GM23338 (cell line): ENCODE measurements around the gene CAND1.

ENCODE experiments used
- CREB1 ChIP-seq: fragments of 250-450 bp; sonication (Bioruptor Pico); IDR thresholded peaks from 2 replicates; pipeline ENCODE4 v1.5.0; 2020; ENCODE audit warnings: low read depth, mild to moderate bottlenecking, moderate library complexity
- CTCF ChIP-seq, 2 experiments: fragments of 200-600 bp in 1 of 2; sonication (generic) in 1 of 2; conservative IDR thresholded peaks; 2 replicates each; pipeline versions ENCODE4 v1.5.1 to v1.6.1; 2016 to 2017; ENCODE audit warnings: antibody characterized with exemption in 2 of 2, low read depth in 2 of 2, mild to moderate bottlenecking in 2 of 2, moderate library complexity in 1 of 2
- ETS1 ChIP-seq: IDR thresholded peaks from 2 replicates; pipeline ENCODE4 v1.6.1; 2016; ENCODE audit warnings: antibody characterized with exemption
- EZH2 ChIP-seq: fragments of 200-600 bp; sonication (generic); IDR thresholded peaks from one replicate; pipeline ENCODE4 v1.8.0; 2017; ENCODE audit warnings: antibody characterized with exemption, mild to moderate bottlenecking, low read depth; ENCODE audit not compliant: unreplicated experiment
- POLR2AphosphoS5 ChIP-seq: IDR thresholded peaks from 2 replicates; pipeline ENCODE4 v1.6.1; 2016; ENCODE audit warnings: antibody characterized with exemption, low read depth
- TF ChIP-seq, protein P1 (sequence below): IDR thresholded peaks from one replicate; pipeline ENCODE4 v1.6.1; 2018; ENCODE audit warnings: antibody characterized with exemption; ENCODE audit not compliant: unreplicated experiment
- TF ChIP-seq, protein P2 (sequence below): fragments of 250-450 bp; sonication (Bioruptor Pico); IDR thresholded peaks from 2 replicates; pipeline ENCODE4 v1.5.0; 2020; ENCODE audit warnings: mild to moderate bottlenecking, moderate library complexity

- TF ChIP-seq CTCF (conservative IDR thresholded peaks at IDR 0.05; ENCODE audit: low read depth in 2 of 2) (no peak), EZH2 (no peak), POLR2AphosphoS5 (no peak), ETS1 (no peak), CREB1 (CRISPR knock-in tag) (no peak)
- TF ChIP-seq, protein P1, sequence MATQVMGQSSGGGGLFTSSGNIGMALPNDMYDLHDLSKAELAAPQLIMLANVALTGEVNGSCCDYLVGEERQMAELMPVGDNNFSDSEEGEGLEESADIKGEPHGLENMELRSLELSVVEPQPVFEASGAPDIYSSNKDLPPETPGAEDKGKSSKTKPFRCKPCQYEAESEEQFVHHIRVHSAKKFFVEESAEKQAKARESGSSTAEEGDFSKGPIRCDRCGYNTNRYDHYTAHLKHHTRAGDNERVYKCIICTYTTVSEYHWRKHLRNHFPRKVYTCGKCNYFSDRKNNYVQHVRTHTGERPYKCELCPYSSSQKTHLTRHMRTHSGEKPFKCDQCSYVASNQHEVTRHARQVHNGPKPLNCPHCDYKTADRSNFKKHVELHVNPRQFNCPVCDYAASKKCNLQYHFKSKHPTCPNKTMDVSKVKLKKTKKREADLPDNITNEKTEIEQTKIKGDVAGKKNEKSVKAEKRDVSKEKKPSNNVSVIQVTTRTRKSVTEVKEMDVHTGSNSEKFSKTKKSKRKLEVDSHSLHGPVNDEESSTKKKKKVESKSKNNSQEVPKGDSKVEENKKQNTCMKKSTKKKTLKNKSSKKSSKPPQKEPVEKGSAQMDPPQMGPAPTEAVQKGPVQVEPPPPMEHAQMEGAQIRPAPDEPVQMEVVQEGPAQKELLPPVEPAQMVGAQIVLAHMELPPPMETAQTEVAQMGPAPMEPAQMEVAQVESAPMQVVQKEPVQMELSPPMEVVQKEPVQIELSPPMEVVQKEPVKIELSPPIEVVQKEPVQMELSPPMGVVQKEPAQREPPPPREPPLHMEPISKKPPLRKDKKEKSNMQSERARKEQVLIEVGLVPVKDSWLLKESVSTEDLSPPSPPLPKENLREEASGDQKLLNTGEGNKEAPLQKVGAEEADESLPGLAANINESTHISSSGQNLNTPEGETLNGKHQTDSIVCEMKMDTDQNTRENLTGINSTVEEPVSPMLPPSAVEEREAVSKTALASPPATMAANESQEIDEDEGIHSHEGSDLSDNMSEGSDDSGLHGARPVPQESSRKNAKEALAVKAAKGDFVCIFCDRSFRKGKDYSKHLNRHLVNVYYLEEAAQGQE, result no peak
- TF ChIP-seq, protein P2, sequence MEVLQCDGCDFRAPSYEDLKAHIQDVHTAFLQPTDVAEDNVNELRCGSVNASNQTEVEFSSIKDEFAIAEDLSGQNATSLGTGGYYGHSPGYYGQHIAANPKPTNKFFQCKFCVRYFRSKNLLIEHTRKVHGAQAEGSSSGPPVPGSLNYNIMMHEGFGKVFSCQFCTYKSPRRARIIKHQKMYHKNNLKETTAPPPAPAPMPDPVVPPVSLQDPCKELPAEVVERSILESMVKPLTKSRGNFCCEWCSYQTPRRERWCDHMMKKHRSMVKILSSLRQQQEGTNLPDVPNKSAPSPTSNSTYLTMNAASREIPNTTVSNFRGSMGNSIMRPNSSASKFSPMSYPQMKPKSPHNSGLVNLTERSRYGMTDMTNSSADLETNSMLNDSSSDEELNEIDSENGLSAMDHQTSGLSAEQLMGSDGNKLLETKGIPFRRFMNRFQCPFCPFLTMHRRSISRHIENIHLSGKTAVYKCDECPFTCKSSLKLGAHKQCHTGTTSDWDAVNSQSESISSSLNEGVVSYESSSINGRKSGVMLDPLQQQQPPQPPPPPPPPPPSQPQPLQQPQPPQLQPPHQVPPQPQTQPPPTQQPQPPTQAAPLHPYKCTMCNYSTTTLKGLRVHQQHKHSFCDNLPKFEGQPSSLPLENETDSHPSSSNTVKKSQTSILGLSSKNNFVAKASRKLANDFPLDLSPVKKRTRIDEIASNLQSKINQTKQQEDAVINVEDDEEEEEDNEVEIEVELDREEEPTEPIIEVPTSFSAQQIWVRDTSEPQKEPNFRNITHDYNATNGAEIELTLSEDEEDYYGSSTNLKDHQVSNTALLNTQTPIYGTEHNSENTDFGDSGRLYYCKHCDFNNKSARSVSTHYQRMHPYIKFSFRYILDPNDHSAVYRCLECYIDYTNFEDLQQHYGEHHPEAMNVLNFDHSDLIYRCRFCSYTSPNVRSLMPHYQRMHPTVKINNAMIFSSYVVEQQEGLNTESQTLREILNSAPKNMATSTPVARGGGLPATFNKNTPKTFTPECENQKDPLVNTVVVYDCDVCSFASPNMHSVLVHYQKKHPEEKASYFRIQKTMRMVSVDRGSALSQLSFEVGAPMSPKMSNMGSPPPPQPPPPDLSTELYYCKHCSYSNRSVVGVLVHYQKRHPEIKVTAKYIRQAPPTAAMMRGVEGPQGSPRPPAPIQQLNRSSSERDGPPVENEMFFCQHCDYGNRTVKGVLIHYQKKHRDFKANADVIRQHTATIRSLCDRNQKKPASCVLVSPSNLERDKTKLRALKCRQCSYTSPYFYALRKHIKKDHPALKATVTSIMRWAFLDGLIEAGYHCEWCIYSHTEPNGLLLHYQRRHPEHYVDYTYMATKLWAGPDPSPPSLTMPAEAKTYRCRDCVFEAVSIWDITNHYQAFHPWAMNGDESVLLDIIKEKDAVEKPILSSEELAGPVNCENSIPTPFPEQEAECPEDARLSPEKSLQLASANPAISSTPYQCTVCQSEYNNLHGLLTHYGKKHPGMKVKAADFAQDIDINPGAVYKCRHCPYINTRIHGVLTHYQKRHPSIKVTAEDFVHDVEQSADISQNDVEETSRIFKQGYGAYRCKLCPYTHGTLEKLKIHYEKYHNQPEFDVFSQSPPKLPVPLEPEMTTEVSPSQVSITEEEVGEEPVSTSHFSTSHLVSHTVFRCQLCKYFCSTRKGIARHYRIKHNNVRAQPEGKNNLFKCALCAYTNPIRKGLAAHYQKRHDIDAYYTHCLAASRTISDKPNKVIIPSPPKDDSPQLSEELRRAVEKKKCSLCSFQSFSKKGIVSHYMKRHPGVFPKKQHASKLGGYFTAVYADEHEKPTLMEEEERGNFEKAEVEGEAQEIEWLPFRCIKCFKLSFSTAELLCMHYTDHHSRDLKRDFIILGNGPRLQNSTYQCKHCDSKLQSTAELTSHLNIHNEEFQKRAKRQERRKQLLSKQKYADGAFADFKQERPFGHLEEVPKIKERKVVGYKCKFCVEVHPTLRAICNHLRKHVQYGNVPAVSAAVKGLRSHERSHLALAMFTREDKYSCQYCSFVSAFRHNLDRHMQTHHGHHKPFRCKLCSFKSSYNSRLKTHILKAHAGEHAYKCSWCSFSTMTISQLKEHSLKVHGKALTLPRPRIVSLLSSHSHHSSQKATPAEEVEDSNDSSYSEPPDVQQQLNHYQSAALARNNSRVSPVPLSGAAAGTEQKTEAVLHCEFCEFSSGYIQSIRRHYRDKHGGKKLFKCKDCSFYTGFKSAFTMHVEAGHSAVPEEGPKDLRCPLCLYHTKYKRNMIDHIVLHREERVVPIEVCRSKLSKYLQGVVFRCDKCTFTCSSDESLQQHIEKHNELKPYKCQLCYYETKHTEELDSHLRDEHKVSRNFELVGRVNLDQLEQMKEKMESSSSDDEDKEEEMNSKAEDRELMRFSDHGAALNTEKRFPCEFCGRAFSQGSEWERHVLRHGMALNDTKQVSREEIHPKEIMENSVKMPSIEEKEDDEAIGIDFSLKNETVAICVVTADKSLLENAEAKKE (CRISPR knock-in tag), result no peak
These were observed 79.5 kb downstream of the CAND1 start for GRCh38 chr12:67348683-67349082.
